NCI-H2107 (cell line): ENCODE results near the gene PBRM1.

ENCODE experiments used
- DNase-seq: peaks from one replicate; lab custom pipeline; 2025; lab: John Stamatoyannopoulos, UW

The PBRM1 gene

GRCh38 chr3:52574056-52574965, 111.4 kb downstream of the PBRM1 start:
- no peak for DNase-seq

GRCh38 chr3:52572221-52572620, 113.5 kb downstream of the PBRM1 start:
- no peak for DNase-seq

- no peak for DNase-seq
These were observed 115.6 kb downstream of the PBRM1 start for GRCh38 chr3:52570076-52570475.

- DNase-seq = no peak
These were observed 117.6 kb downstream of the PBRM1 start for GRCh38 chr3:52568069-52568468.

- no peak for DNase-seq
These were observed 121.7 kb downstream of the PBRM1 start for GRCh38 chr3:52563984-52564383.

- no peak for DNase-seq
These were observed 124.5 kb downstream of the PBRM1 start for GRCh38 chr3:52561028-52561747.

- DNase-seq = no peak
These were observed 127.3 kb downstream of the PBRM1 start for GRCh38 chr3:52558436-52558835.

- DNase-seq = no peak
These were observed 128.4 kb downstream of the PBRM1 start for GRCh38 chr3:52557011-52557960.

- DNase-seq = no peak
These were observed 130.7 kb downstream of the PBRM1 start for GRCh38 chr3:52555056-52555455.

- DNase-seq = no peak
These were observed 131.5 kb downstream of the PBRM1 start for GRCh38 chr3:52554026-52554755.

GRCh38 chr3:52552089-52552488, 133.6 kb downstream of the PBRM1 start:
- no peak for DNase-seq

GRCh38 chr3:52551118-52551517, 134.6 kb downstream of the PBRM1 start:
- DNase-seq = no peak

- DNase-seq = no peak
These were observed 138.6 kb downstream of the PBRM1 start for GRCh38 chr3:52547143-52547542.

GRCh38 chr3:52546111-52546901, 139.4 kb downstream of the PBRM1 start:
- DNase-seq = no peak

- no peak for DNase-seq
These were observed 140.8 kb downstream of the PBRM1 start for GRCh38 chr3:52544937-52545336.

GRCh38 chr3:52541050-52541449, 144.7 kb downstream of the PBRM1 start:
- no peak for DNase-seq

- no peak for DNase-seq
These were observed 146.6 kb downstream of the PBRM1 start for GRCh38 chr3:52539010-52539653.

- no peak for DNase-seq
These were observed 147.8 kb downstream of the PBRM1 start for GRCh38 chr3:52537726-52538421.

- DNase-seq = no peak
These were observed 148.5 kb downstream of the PBRM1 start for GRCh38 chr3:52537165-52537620.
